IPS-18c (cell line): ENCODE measurements around the gene BATF.
A peak's percentile ranks its signal among the peaks of the same experiment; 100 is the strongest.

Experiments
- H3K4me3 ChIP-seq: 2 replicates; pipeline ENCODE4 v1.7.0; 2013; ENCODE audit warnings: low read depth, mild to moderate bottlenecking, low read length, moderate library complexity; ENCODE audit not compliant: insufficient read depth
- H3K9me3 ChIP-seq: one replicate; pipeline ENCODE4 v1.6.1; 2013; ENCODE audit warnings: mild to moderate bottlenecking, low read length, moderate library complexity; ENCODE audit not compliant: control insufficient read depth, insufficient read depth

The BATF gene

DNA sequence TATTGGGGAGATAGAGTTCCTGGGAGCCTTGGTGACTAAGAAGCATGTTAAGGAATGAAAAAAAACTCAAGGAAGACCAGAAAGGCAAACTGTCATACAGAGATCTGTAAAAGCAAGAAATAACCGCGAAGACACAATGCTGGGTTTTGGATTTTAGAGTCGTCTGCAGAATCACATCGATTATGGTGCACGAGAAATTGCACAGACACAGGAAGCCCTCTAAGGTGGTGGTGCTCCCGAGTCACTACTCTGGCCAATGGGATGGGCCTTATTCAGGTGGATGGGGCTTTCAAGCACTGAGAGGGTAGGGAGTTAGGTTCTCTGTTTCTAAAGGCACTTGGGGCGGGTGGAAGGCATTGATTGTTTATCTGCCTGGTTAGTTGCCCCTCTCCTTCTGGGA is 45.9 kb downstream of the BATF start:
- H3K9me3 ChIP-seq, result no peaks in the 10 kb centered on the region

DNA sequence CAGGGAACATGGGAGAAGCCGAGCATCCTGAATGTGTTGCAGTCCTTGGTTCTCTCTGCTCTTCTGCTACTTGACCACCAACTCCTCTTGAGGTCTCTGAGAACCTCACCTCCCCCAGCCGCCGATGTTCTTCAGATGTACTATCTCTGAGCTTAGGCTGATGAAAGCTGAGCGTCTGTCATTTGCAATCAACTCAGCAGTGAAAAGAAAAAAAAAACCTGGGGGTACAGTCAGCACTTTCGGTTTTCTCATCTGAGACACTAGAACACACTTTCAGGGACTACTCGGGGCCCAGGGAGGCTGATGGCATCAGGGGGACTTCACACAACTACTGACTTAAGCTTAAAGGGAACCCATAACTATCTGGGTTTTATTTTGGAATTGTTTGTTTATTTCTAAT is 46.5 kb downstream of the BATF start:
- no peak overlapping the region for H3K4me3 ChIP-seq
- H3K9me3 ChIP-seq, result no peaks in the 10 kb centered on the region

More for the DNA sequence above, 45.9 kb downstream of the BATF start:
- H3K4me3 ChIP-seq, result no peak overlapping the region

- Histone ChIP-seq H3K9me3 (no peaks in the 10 kb centered on the region), H3K4me3 (no peak overlapping the region)
Observed at GRCh38 chr14:75570797-75571196, 48.5 kb downstream of the BATF start.

- no peak overlapping the region for H3K4me3 ChIP-seq
Observed at GRCh38 chr14:75572104-75572503, 49.8 kb downstream of the BATF start.

DNA sequence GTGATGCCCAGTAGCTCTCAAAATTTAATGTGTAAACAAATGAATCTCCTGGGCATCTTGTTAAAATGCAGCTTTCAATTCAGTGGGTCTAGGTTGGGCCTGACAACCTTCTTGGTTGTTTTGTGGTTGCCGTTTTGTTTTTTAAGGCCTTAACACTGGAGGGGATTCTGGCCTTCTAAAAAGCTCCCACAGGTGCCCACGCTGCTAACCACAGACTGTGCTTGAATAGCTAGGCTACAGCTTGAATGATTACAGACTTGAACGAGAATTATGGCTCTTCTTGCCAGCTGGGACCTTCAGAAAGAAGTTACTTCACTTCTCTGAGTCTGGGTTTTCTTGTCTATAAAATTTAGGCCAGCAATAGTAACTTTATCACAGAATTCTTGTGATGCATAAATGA is 54.8 kb downstream of the BATF start:
- Histone ChIP-seq H3K4me3 (no peak overlapping the region), H3K9me3 (no peaks in the 10 kb centered on the region)

More at GRCh38 chr14:75572104-75572503, 49.8 kb downstream of the BATF start:
- H3K9me3 ChIP-seq, result no peaks in the 10 kb centered on the region

GRCh38 chr14:75577729-75578101 is 55.4 kb downstream of the BATF start:
- H3K9me3 ChIP-seq, result no peaks in the 10 kb centered on the region
- H3K4me3 ChIP-seq, result peak overlapping the region; percentile 70

- peak within 1 kb of the TSS; percentile 70 for H3K4me3 ChIP-seq
- no peaks in the 10 kb centered on the region for H3K9me3 ChIP-seq
Observed at GRCh38 chr14:75578102-75578785, 56.0 kb downstream of the BATF start, which contains the start of gene FLVCR2. FLVCR2 (plus strand) TSS chr14:75578620; CDS start chr14:75578973, 353 bp downstream.

DNA sequence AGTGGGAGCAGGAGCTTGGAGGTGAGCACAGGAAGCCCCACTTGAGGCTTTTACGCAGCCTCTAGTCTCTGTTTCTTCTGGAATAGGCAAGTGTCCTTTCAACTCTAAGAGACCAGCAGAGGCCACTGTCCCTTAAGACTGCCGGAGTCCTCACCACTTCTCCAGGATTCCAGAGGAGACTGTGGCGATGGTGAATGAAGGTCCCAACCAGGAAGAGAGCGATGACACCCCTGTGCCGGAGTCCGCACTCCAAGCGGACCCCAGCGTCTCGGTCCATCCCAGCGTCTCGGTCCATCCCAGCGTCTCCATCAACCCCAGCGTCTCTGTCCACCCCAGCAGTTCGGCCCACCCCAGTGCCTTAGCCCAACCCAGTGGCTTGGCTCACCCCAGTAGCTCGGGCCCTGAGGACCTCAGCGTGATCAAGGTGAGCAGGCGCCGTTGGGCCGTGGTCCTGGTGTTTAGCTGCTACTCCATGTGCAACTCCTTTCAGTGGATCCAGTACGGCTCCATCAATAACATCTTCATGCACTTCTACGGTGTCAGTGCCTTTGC is 56.6 kb downstream of the BATF start:
- Histone ChIP-seq H3K4me3 (peak overlapping the region; percentile 70), H3K9me3 (no peaks in the 10 kb centered on the region)

DNA sequence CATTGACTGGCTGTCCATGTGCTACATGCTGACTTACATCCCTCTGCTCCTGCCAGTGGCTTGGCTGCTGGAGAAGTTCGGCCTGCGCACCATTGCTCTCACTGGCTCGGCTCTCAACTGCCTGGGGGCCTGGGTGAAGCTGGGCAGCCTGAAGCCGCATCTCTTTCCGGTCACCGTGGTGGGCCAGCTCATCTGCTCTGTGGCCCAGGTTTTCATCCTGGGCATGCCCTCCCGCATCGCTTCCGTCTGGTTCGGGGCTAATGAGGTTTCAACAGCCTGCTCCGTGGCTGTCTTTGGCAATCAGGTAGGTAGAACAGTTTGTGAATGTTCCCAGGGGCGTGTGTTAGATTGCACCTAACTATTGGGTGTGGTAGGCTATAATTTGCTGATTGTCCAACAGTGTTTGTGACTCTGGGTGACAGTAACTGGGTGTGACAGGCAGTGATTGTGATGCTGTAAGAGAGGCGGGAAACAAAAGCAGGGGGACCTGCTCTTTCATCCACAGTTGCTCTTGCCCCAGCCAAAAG is 57.1 kb downstream of the BATF start:
- H3K9me3 ChIP-seq, result no peaks in the 10 kb centered on the region
- H3K4me3 ChIP-seq, result peak overlapping the region; percentile 70

DNA sequence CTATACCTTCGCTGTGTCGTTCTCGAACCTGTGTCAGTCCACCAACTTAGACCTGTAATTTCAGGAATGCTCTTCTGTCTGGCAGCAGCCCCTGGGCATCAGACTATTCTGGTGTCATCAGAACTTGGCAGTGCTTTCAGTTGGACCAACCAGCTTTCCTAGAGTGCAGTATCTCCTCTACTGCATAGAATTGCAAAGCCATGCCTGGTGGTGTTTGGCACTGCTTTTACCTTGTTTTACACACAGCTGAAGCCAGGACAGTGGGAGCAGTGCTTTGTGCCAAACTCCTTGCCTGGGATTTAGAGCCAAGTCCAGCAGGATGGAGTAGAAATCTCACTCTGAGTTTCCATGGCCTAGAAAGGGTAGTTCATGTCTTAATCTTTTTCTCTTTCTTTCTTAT is 57.6 kb downstream of the BATF start:
- Histone ChIP-seq H3K4me3 (no peak overlapping the region), H3K9me3 (no peaks in the 10 kb centered on the region)

DNA sequence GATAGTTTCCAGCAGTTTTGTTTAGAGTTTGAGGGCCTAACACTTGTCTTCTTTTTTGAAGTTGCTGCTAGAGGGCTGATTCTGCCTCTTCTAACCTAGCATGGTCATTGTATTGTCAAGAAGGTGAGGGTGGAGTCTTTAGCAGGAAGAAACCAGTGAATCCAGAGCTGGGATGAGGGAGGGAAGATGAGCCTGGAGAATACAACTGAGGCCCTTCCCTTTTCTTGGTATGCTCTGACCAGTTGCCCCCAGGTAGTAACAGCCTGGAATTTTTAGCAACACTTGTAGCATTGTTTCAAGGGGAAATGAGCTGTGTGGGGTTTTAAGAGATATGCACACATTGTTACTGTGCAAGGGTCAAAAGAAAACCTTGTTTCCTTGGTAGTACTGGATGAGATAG is 65.1 kb downstream of the BATF start:
- H3K4me3 ChIP-seq, result no peak overlapping the region
- peaks cover 4% of the 10 kb centered on the region for H3K9me3 ChIP-seq

GRCh38 chr14:75589931-75590330 is 67.7 kb downstream of the BATF start:
- Histone ChIP-seq H3K9me3 (peaks cover 4% of the 10 kb centered on the region), H3K4me3 (no peak overlapping the region)

- Histone ChIP-seq H3K4me3 (no peak overlapping the region; the same call in 1 of the 2 replicates), H3K9me3 (peaks cover 4% of the 10 kb centered on the region)
Observed at GRCh38 chr14:75591331-75591946, 69.2 kb downstream of the BATF start.

- H3K4me3 ChIP-seq, result no peak overlapping the region
- H3K9me3 ChIP-seq, result peaks cover 4% of the 10 kb centered on the region
Observed at GRCh38 chr14:75591987-75592575, 69.8 kb downstream of the BATF start.

DNA sequence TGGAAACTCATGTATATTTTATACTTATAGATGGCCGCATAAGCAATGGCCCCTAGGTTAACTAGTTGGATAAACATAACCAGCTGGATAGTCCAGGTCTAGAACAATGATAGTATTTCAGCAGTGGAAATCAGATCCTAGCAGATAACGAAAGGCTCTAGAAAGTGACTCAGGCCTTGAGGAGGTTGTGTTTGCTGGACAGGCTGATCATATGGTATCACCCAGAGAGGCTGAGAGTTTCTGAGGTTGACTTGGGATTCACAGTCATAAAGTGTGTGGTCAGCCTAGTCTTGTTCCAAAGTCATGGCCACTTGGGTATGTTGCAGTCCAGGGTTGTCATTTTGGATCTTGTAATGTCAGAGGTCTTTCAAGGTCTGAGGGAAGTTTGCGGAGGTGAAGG is 73.0 kb downstream of the BATF start:
- Histone ChIP-seq H3K4me3 (no peak overlapping the region), H3K9me3 (peaks cover 4% of the 10 kb centered on the region)
